GM19193 (cell line): ENCODE measurements around the gene CD40.

ENCODE experiments used
- POLR2A ChIP-seq: IDR thresholded peaks from 4 replicates; pipeline ENCODE4 v1.6.1; 2011; ENCODE audit not compliant: insufficient read depth, insufficient read length; ENCODE audit errors: extremely low read depth

Gene CD40

DNA sequence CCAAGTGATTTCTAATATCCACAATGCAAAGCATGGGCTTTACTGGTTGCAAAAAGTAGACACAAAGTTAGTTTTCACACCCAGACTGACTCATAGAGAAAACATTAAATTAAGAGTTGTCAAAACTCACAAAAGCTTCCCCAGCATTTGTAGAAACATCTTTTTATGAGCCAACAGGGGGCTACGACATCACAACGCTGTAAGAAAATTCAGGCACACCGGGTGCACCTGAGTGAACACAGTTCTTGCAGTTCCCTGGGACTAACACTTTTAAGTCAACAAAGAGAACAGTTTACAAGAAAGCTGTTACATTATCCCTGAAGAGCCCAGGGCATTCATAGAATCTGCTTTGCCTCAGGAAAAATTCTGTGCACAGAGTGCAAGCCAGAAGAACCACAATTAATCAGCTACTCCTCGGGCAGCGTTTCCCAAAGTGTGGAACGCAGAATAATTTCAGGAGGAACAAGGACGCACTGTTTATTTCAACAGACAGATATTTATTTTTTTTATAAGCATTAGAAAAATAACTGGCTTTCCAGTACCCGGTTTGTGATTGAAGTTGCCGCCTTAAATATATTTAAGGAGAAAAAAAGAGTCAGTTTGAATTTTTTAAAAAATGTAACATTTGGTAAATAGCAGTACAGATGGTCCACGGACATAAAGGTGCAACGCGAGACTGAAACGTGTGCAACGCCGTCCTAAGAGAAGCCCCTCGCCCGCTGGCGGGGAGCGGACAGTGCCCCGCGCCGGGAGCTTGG lies 29.5 kb upstream of the CD40 start:
- no peak for TF ChIP-seq POLR2A

DNA sequence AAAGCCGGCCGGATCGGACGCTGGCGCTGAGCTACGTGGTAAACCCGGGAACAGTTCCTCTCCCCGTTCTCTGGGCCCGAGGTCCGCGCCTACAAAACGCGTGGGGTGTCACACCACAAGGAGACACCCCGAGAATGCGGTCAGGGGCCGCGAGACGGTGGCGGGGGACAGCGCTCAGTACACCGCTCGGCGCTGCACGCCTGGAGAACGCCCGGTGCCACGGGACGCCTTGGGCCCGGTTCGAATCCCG lies 29.0 kb upstream of the CD40 start:
- TF ChIP-seq POLR2A = no peak

DNA sequence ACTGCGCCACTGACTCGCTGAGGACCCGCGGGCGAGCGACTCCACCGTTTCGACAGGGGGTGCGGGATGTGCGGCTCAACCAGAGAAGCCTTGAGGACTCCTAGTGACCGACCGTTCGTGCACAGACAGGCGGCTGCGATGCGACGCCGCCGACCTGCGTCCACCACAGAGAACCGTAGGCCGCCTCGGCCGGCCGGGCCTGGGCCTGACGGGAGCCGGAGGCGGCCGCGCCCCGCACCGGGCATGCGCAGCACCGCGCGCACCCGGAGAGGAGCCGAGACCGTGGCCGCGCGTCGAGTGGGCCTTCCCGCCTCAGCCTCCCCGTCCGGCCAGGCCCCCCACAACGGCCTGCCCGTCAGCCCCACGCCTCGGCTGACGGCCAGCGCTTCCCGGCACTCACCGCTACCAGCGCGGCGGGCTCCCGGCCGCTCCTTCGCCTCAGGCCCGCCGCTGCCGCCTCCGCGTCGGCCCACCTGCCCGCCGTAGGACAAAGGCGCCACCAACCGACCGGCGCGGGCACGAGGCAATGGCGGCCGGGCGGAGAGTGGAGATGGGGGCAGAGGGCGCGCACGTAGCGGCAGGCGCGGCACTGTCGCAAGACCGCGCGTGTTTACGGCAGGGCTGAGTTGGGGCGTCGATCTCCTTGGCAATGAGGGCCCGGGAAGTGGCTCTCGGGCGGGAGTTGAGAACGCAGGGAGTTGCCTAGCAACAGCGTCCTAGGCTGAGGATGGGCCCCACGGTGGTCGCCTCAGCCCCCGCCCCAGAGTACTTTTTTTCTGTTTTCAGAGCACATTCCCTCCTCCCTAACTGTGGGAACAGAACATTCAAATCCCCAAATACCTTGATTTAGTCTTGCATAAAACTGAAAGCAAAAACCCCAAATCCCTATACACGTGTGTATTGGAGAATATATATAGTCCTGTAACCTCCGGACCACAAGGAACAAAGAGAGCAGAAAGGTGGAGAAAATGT lies 28.4 kb upstream of the CD40 start, which contains the start of gene NCOA5:
TSS of gene NCOA5 (minus strand) at position 546 of the 972 bp plus-strand sequence. CDS start 10,538 bp downstream, outside the sequence.
- TF ChIP-seq POLR2A = peak; percentile 95

DNA sequence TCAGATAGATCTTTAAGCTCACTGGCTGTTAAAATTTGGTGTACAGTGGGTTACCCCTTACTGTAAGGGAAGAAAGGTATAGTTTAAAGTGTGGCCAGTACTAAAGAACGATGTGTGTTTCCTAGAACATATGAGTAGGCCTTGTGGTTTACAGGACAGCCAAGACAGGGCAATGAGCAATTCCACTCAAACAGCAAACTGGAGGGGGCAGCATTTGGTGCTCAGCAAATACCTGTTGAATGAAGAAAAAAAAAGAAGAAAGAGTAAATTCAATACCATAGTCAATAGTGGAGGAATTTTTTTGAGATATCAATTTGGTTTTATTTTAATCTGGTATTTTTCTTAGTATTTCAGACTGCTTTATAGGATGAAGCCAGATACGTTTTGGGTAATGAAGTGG lies 24.6 kb upstream of the CD40 start:
- TF ChIP-seq POLR2A = no peak

DNA sequence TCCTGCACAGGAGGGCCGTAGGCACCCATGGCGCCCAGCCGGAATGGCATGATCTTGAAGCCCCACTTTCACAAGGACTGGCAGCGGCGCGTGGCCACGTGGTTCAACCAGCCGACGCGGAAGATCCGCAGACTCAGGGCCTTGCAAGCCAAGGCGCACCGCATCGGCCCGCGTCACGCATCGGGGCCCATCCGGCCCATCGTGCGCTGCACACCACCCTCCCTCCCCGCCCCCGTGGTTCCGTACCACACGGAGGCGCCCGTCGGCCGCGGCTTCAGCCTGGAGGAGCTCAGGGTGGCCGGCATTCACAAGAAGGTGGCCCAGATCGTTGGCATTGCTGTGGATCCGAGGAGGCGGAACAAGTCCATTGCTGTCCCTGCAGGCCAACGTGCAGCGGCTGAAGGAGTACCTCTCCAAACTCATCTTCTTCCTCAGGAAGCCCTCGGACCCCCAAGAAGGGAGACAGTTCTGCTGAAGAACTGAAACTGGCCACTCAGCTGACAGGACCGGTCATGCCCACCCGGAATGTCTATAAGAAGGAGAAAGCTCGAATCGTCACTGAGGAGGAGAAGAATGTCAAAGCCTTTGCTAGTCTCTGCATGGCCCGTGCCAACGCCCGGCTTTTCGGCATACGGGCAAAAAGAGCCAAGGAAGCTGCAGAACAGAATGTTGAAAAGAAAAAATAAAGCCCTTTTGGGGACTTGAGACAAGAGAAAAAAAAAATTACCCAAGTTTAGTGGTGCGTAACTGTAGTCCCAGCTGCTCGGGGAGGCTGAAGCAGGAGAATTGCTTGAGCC lies 18.4 kb upstream of the CD40 start:
- no peak for TF ChIP-seq POLR2A

DNA sequence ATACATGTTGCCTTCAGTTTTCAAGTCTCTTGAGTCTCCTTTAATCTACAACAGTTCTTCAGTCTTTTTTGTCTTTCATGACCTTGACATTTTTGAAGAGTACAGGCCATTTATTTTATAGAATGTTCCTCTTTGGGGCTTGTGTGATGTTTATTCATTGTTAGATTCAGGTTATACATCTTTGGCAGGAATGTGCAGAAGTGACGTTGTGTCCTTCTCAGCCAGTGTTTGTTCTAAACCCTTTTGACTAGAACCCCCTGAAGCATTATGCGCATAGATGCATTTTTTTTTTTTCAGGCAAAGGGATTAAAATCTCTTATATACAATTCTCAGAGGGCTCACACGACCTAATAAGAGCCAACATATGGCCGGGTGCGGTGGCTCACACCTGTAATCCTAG lies 17.1 kb upstream of the CD40 start:
- TF ChIP-seq POLR2A = no peak

DNA sequence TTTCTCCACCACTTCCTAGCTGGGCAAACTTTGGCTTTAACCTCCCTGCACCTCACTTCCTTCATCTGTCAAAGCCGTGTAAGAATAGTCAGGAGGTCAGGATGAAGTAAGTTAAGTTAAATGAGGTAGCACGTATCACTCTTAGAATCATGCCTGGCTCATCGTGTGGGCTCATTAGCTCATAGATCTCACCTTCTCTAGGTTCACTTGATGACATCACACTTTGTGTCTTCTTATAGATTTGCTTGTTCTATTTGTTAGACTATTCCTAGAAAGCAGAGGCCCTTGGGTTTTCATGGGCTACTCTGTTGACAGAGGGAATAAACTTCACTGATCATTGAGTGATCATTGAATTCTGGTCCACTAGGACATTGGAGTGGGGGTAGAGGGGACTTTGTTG lies 16.2 kb upstream of the CD40 start:
- TF ChIP-seq POLR2A = no peak

DNA sequence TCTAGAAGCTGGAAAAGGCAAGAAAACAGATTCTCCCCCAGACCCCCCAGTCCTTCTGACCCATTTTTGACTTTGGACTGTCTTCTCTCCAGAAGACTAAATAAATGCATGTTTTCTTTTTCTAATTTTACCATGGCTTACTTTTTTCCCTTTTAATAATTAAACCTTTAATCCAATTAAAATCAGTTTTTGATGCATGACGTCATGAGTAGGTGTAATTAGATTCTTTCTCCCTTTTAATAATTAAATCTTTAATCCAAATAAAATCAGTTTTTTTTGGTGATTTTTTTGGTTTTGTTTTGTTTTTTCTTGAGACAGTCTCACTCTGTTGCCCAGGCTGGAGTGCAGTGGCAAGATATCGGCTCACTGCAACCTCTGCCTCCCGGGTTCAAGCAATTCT lies 15.2 kb upstream of the CD40 start:
- TF ChIP-seq POLR2A = no peak

DNA sequence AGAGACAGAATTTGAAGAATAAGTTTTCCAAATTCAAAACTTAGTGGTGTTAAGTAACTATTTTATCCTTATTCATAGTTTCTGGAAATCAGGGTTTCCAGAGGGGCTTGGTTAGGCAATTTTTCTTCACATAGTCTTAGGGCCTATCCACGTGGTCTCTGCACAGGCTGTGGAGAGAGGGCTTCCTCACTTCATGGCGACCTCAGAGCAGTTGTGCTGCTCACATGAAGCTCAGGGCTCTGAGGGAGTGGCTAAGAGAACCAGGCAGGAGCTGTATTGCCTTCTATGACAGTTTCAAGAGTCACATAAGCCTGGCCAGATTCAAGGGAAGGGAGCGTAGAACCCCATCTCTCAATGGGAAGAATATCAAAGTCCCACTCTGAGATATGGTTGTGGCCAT lies 13.9 kb upstream of the CD40 start:
- TF ChIP-seq POLR2A = no peak

DNA sequence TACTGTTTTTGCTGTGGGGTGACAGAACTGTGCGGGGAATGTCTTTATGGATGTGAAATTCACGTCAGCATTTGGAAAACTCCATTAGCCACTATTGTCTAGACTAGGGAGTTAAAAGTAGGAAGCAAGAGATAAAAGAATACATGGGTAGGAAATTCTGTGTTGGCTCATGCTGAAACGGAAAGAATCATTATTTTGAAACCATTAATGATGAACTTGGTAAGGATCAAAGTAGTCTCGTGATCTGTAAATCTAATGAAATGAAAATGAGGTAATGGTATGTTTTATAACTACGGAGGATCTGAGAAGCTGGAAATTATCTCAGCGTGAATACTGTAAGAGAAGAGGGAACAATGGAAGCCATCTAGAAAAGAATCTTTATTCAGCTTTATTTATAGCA lies 11.1 kb upstream of the CD40 start:
- TF ChIP-seq POLR2A = no peak

DNA sequence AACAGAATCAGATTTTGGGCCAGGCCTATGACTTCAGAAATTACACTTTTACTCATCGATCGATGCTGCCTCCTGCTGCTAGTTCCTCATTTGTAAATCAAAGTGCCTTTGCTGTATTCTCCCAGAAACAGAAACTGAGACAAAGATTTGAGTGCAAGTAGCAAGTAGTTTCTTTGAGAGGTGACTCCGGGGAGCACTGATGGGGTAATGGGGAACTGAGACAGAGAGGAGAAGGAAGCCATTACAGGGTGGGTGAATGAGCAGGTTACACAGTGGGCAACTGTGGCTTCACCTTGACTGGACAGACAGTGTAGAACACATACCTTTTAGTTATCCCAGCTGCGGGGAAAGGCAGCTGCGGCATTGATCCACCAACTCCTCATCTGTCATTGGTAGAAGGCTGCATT lies 9.7 kb upstream of the CD40 start:
- peak; percentile 23 for TF ChIP-seq POLR2A

DNA sequence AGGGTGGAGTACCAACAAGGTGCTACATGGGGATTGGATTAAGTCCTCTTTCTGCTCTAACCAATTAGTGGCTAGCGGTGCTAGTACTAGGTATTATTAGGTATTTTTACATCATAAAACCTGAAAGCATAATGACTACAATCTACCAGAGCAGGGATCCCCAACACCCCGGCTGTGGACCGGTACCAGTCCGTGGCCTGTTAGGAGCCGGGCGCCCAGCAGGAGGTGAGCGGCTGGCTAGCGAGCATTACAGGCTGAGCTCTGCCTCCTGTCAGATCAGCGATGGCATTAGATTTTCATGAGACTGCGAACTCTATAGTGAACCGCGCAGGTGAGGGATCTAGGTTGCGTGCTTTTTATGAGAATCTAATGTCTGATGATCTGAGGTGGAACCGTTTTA lies 9.1 kb upstream of the CD40 start:
- TF ChIP-seq POLR2A = no peak

DNA sequence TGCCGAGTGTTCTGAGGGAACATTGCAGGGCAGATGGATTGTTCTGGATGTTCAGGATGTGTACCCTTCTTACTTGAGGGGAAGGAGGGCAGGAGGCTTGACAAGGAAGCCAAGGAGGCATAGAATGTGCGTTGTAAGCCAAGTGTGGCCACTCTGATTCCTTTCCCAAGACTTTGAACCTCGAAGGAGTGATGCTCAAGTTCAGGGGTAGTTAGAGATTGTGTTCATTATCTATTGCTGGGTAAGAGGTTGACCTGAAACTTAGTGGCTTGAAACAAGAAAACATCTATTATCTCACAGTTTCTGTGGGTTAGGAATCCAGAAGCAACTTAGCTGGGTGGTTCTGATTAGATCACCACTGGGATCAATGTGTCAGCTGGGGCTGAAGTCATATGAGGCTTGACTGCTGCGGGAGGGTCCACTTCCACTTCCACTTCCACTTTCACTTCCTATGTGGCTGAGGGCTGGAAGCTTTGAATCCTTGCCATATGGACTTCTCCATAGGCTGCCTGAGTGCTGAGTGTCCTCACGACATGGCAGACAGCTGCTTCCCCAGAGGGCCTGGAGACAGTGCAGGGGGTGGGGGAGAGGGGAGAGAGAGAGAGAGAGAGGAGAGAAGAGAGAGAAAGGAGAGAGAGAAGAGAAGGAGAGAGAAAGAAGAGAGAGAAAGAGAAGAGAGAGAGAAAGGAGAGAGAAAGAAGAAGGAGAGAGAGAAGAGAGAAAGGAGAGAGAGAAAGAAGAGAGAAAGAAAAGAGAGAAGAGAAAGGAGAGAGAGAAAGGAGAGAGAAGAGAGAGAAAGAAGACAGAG lies 6.9 kb upstream of the CD40 start:
- no peak for TF ChIP-seq POLR2A

DNA sequence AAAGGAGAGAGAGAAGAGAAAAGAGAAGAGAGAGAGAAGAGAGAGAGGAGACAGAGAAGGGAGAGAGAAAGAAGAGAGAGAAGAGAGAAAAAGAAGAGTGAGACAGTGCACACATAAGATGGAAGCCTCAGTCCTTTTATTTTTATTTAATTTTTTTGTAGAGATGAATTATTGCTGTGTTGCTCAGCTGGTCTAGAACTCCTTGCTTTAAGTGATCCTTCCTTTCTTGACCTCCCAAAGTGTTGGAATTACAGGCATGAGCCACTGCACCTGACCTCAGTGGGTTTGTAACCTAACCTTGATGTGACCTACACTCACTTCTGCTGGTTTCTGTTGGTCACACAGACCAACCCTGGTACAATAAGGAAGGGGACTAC lies 6.3 kb upstream of the CD40 start:
- no peak for TF ChIP-seq POLR2A

DNA sequence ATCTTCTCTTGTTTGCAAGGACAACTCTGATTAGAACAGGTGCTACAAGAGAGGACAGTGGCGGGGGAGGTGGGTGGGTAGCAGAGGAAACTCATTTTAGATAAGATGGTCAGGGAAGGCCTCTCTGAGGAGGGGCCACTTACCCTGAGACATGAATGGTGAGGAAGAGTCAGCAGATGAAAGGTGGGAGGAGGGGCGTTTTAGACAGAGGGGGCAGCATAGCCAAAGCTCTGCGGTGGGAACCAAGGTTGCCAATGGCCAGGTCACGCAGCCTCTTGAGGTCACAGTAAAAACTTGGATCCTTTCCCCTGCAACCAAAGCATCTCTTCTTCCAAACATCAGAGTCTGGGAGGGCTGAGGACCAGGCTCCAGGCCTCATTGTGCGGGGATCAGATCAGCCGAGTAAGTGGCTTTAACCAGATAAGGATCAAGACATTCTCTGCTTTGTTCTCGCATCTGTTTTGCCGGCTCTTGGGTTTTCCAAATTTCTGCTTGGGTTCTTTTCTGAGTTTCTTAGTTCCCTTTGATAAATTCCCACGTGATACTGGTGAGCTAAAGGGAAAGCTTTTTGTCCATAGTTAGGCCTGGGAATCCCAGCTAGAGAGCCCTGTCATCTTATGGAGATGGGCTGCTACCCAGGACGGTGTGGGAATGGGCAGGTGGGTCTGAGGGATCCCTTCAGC lies 5.5 kb upstream of the CD40 start:
- TF ChIP-seq POLR2A = no peak

DNA sequence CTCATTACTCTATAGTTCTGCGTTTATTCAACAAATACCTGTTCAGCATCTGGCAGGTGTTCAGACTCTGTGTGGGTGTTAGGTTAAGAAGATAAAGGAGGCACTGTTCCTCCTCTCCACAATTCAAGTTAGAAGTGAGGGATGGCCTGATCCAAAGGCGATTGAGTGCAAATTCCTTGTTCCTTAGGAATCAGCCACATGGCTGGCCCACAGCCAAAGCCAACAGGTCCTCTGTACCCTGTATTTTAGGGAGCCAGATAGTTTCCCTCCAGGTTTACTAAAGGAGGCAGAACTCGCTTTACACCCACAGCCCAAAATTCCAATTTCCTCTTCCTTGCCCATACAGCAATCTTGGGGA lies 5.0 kb upstream of the CD40 start:
- TF ChIP-seq POLR2A = no peak
